GM21529 (cell line): Measurements from ENCODE around the gene CCDC34.

Experiments used
- ATAC-seq: cut with Tn5 transposase; IDR thresholded peaks from one replicate; pipeline ENCODE4 v1.9.1; 2021; ENCODE audit not compliant: unreplicated experiment

CCDC34 gene

DNA sequence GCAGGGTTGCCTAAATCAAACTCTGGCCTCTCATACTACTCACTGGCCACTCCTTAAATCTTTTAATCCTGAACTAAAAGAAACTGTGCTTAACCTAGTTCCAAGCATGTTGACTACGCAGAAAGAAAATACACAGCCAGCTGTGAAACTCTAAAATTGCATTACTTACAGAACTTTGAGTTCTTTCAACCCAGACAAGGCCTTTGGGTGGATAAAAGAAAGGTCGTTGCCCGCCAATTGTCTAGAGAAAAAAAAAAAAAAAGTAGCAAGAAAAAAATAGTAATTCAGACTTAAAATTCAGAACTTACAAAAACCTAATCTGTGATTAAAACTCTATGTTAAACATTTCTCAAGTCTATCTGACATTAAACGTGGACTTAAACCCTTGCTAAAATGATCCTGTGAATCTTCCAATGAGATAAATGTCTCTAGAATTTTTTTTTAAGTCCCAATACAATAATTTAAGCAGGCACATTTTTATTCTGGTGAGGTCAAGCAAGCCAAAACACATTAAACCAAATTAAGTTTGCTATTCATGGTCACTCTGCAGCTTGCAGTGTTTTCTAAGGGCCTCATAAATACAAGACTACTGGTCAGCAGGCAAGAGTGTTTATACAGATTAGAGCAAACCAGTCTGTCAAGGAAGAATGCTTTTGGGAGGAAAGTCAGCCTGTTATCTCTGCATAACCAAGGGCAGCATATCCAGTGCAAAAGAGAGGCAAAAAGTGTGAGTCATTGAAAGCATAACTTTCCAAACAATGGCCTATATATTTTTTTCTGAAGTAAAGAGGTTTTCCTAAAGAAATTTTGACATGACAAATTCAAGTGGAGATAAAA lies 29.5 kb upstream of the CCDC34 start:
- ATAC-seq = no peak

DNA sequence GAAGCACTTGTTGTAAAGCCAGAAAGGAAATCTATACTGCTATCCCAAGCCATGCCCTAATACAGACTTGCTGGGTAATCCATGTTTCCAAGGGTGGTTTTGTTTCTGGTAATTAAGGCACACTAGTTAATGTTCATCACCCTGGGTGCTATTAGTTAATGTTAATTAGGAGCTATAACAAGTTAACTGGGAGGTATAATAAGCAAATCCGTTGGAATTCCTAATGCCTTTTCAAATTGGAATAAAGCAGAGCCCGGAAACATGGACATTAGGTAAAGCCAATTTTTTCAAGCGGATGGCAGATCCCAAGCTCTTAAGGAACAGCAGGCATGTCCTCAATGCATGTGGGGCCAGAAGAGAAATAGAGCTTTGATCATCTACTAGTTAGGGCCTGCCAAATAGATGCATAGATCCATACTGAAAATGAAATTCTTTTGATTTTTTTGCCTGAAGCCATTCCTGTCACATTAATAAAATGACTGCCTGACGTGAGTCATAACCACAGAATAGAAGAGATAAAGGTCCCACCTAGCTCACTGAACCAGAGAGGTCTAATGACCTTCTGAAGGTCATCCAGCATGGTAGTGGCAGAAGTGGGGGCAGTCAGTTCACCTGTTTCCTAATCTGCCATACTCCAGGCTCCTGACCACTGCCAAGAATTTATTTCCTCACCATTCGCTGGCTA lies 28.5 kb upstream of the CCDC34 start:
- ATAC-seq = no peak

GRCh38 chr11:27390318-27391295 lies 27.6 kb upstream of the CCDC34 start:
- ATAC-seq = no peak

DNA sequence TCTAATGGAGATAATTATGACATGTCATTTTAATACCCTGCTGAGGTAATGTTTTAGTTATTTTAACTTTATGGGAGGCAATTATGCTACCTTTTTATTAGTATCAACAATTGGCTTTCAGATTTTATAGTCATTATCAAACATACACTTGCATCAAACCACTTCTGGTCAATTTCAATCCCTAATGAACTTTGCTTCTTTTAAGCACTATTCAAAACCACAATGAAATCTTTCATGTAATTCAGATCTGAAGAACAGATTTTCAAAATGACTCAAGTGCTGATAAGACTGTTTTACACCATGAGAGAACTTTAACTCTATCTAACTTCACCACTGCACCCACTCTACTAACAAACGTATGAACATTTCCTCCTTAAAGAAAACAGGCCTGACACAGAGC lies 25.9 kb upstream of the CCDC34 start:
- no peak for ATAC-seq

GRCh38 chr11:27388001-27388400 lies 25.0 kb upstream of the CCDC34 start:
- no peak for ATAC-seq

DNA sequence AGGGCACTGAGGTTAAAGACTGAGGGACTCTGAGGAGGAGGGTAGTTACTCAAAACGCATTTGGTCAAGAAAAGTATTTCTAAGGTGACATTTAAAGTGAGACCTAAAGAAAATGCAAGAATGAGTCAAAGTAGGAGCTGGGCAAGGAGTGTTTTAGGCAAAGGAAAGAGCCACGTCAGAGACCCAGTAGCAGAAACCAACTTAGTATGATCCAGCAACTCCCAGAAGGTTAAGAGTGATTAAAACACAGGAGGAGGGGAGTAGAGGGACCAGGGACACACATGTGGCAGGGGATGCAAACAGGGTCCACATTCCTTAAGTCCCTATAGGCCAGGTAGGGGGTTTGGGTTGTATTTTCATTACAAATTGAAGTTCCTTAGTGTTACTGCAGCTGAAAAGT lies 24.3 kb upstream of the CCDC34 start:
- no peak for ATAC-seq

GRCh38 chr11:27386181-27386845 lies 23.3 kb upstream of the CCDC34 start:
- ATAC-seq = no peak

DNA sequence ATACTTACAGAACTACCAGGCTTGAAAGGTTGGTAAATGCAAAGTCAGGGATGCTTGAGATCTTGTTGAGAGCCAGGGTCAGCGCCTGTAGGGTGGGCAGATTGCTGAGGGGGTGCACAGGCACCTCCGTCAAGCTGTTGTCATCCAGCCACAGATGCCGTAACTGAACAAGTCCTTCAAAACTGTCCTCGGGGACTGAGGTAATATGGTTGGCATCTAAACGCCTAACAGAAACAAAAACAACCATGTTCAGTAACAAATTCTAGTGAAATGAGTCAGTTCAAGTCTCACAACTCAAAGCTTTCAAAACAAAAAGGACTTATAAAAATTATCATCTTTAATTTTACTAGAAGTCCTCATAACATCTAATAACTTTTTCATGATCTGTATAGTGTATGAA lies 22.2 kb upstream of the CCDC34 start:
- no peak for ATAC-seq

DNA sequence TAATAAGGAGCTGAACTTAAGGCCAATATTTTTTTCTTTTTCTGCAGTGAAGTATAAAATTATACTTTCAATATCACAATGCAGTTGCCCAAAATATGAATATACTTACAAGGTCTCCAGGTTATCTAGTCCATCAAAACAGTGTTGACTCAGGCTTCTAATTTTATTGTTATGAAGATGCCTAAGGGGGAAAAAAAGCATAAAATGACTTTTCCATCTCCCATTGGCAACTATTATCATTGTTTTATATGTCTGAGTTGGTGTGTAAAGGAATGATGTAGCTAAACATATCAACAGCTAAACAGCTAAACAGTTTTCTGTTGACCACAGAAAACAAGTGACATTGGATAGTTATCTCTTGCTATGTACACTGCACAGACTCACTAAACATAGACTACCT lies 21.2 kb upstream of the CCDC34 start:
- no peak for ATAC-seq

DNA sequence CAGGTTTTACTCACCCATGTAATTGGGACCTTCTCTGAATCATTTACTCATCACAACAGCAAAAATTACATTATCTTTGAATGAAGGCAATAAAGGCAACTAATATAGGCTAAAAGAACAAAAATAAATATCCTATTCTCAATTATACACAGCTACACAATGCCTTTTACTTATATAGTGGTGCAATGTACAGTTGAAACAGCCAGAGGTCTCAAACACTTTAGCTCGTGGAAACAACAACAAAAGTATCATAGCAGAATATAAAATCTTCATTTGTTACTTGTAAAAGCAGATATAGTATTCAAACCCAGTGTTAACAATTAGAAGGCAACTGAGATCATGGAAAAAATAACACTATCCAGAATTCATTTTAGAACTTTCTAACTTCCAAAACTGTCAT lies 20.6 kb upstream of the CCDC34 start:
- ATAC-seq = no peak

GRCh38 chr11:27381238-27381666 lies 18.2 kb upstream of the CCDC34 start:
- peak; percentile 73 for ATAC-seq

GRCh38 chr11:27380771-27381170 lies 17.8 kb upstream of the CCDC34 start:
- no peak for ATAC-seq

- no peak for ATAC-seq
Measured at GRCh38 chr11:27379449-27379848, 16.4 kb upstream of the CCDC34 start.

DNA sequence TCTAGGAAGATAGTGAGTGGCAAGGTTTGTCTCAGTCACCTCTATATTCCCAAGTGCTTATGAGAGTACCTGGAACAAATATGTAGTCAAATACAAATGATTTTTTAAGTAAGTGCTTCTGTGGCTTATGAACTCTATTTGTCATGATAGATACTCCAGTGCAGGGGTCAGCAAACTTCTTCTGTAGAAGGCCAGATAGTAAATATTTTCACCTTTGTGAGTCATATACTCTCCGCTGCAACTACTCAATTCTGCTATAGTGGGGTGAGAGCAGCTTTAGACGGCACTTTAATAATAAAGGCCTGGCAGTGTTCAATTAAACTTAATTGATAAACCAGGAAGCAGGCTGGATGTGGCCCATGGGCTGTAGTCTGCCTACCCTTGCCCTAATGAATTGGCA lies 12.4 kb upstream of the CCDC34 start:
- no peak for ATAC-seq

DNA sequence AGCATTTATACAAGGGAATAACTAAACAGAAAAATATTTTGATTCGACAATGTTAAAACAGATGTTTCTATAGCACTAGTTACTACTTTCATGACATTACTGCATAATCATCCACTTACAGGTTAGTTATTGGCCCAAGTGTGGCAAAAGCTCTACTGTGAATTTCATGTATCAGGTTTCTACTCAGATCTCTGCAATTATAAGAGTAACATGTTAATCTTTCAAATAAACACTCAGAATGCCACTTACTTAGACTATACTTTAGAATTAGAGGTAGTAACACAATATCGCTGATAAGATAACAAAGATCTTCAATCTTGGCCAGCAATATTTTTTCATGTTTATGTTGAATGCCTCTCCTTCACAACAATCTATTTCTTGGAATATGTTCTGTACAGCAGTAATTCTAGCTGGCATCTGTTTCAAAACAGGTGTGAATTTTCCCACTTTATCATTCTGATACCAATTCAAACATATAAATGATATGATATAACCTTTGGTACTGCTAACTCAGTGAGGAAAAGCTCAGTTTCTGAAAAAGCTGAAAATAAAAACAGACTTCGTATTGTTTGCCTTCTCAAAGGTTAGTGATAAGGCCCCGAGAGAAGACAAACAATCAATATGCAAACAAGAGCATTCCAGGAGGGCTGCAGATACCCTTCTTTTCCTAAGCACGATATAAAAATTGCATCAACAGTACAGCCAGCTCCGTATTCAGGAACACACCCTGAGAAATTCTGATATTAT lies 11.0 kb upstream of the CCDC34 start:
- no peak for ATAC-seq

DNA sequence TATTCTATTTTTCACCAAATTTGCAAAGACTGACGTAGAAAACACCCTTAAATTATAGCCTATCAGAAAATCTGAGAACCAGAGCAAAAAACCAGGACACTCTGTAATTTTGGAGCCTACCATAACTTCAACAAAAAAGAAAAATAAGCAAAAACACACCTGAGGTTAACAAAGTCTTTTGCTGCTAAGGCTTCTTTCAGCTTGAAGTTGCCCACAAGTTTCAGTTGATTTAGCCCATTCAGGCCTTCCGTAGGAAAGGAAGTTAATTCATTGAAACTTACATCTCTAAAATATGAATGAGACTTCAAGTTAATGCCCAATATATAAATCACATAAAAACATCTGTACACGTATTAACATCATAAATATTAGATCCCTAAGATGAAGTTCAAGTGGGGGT lies 10.4 kb upstream of the CCDC34 start:
- no peak for ATAC-seq

GRCh38 chr11:27372164-27372563 lies 9.1 kb upstream of the CCDC34 start:
- ATAC-seq = no peak

GRCh38 chr11:27371489-27371888 lies 8.5 kb upstream of the CCDC34 start:
- no peak for ATAC-seq

GRCh38 chr11:27370374-27370773 lies 7.4 kb upstream of the CCDC34 start:
- no peak for ATAC-seq

- ATAC-seq = no peak
Measured at GRCh38 chr11:27367881-27368280, 4.9 kb upstream of the CCDC34 start.
